Neural progenitor cell (in vitro differentiated cells): ENCODE results near the gene CCDC88A.

Experiments used
- CTCF ChIP-seq: fragments of 200-600 bp; sonication (generic); IDR thresholded peaks from 2 replicates; pipeline ENCODE4 v1.5.1; 2017; ENCODE audit warnings: antibody characterized with exemption, mild to moderate bottlenecking
- EZH2 ChIP-seq: fragments of 200-600 bp; sonication (generic); IDR thresholded peaks from 2 replicates; pipeline ENCODE4 v1.6.1; 2017; ENCODE audit warnings: antibody characterized with exemption, mild to moderate bottlenecking, moderate library complexity

GRCh38 chr2:55296393-55296792, 123.3 kb downstream of the CCDC88A start:
- TF ChIP-seq CTCF, result no peak
- no peak for TF ChIP-seq EZH2
